ENCODE results near the gene NPLOC4. TPM values are rescaled to one million over a fixed set of nuclear protein-coding genes. Genes with fewer than 3 reads are reported as not detected.

The NPLOC4 gene
- total and polyA plus RNA-seq, 2 of the 13 experiments (the other 11 are each of a cell fraction or from before 2014, with no cell fraction given), result 57.0 to 97.0 TPM

- TF ChIP-seq KIAA2018 (CRISPR knock-in tag; IDR thresholded peaks at IDR 0.05; ENCODE audit: borderline replicate concordance), result no peak
- TF ChIP-seq RXRB (CRISPR knock-in tag; IDR thresholded peaks at IDR 0.05; ENCODE audit: borderline replicate concordance), result peak; percentile 62; the same call in 1 of the 2 replicates
- peak; percentile 43; the same call in 1 of the 2 replicates for TF ChIP-seq GATA4 (IDR thresholded peaks at IDR 0.05; ENCODE audit: borderline replicate concordance, low read depth)
- no peak for TF ChIP-seq SKI (IDR thresholded peaks at IDR 0.05; ENCODE audit: partially characterized antibody)
- peak; percentile 79; the same call in 1 of the 2 replicates for TF ChIP-seq FUBP1 (CRISPR knock-in tag; IDR thresholded peaks at IDR 0.05; ENCODE audit: borderline replicate concordance)
- TF ChIP-seq ZNF761 (CRISPR knock-in tag; conservative IDR thresholded peaks at IDR 0.05), result no peak; the same call in 1 of the 2 replicates
- peak; percentile 62; the same call in 1 of the 2 replicates for TF ChIP-seq ZNF784 (CRISPR knock-in tag; IDR thresholded peaks at IDR 0.05; ENCODE audit: borderline replicate concordance)
- no peak for TF ChIP-seq SRSF1 (optimal IDR thresholded peaks at IDR 0.05; ENCODE audit: low read depth, low read length)
- no peak; the same call in 1 of the 2 replicates for TF ChIP-seq ZNF775 (CRISPR knock-in tag; IDR thresholded peaks at IDR 0.05; ENCODE audit: borderline replicate concordance)
- TF ChIP-seq ZKSCAN1 (IDR thresholded peaks at IDR 0.05; ENCODE audit: low read length), result no peak
- peak; percentile 79 for TF ChIP-seq ZFX (CRISPR knock-in tag; IDR thresholded peaks at IDR 0.05; ENCODE audit: low read depth)
- no peak for TF ChIP-seq CEBPB (IDR thresholded peaks at IDR 0.05; ENCODE audit: borderline replicate concordance, low read depth, low read length)
- no peak for TF ChIP-seq RAD51 (IDR thresholded peaks at IDR 0.05; ENCODE audit: borderline replicate concordance)
- peak; percentile 15 for TF ChIP-seq ZNF691 (CRISPR knock-in tag; IDR thresholded peaks at IDR 0.05; ENCODE audit: borderline replicate concordance, low read depth)
- TF ChIP-seq ZNF30 (CRISPR knock-in tag; IDR thresholded peaks at IDR 0.05), result no peak
- TF ChIP-seq ASH2L (IDR thresholded peaks at IDR 0.05; ENCODE audit: insufficient read length, low read depth, low read length), result peak; percentile 86
Measured at GRCh38 chr17:81666342-81667191, 29.7 kb upstream of the NPLOC4 start, which contains the start of the genes CCDC137 and OXLD1 (continued).

All from HepG2 (cell line).